ENCODE results near the gene MIAT.
"Not testable (repeated sequence)": the region's sequence is repeated elsewhere in the genome, so short reads cannot be mapped to it uniquely, and the experiment has no call there.

MIAT gene

GRCh38 chr22:26701323-26701722 is 43.9 kb downstream of the MIAT start:
- DNase-seq: no peak

- DNase-seq: no peak
Observed at GRCh38 chr22:26702906-26703830, 45.8 kb downstream of the MIAT start.

GRCh38 chr22:26705379-26705778 is 48.0 kb downstream of the MIAT start:
- DNase-seq: not testable (repeated sequence)

GRCh38 chr22:26707090-26707489 is 49.7 kb downstream of the MIAT start:
- no peak for DNase-seq

- DNase-seq: no peak
Observed at GRCh38 chr22:26707581-26707980, 50.2 kb downstream of the MIAT start.

GRCh38 chr22:26708256-26709009 is 51.0 kb downstream of the MIAT start:
- DNase-seq: no peak

GRCh38 chr22:26709617-26710390 is 52.4 kb downstream of the MIAT start:
- DNase-seq: no peak

GRCh38 chr22:26711205-26711963 is 54.0 kb downstream of the MIAT start:
- no peak for DNase-seq

GRCh38 chr22:26712158-26712557 is 54.8 kb downstream of the MIAT start:
- no peak for DNase-seq

- DNase-seq: no peak
Observed at GRCh38 chr22:26713823-26714449, 56.5 kb downstream of the MIAT start.

- no peak for DNase-seq
Observed at GRCh38 chr22:26714971-26715370, 57.6 kb downstream of the MIAT start.

GRCh38 chr22:26715392-26715936 is 58.1 kb downstream of the MIAT start:
- DNase-seq: no peak

- no peak for DNase-seq
Observed at GRCh38 chr22:26718488-26718887, 61.1 kb downstream of the MIAT start.

GRCh38 chr22:26718905-26719304 is 61.5 kb downstream of the MIAT start:
- no peak for DNase-seq

GRCh38 chr22:26722159-26722558 is 64.8 kb downstream of the MIAT start:
- DNase-seq: no peak

GRCh38 chr22:26724414-26724813 is 67.0 kb downstream of the MIAT start:
- DNase-seq: no peak

- DNase-seq: no peak
Observed at GRCh38 chr22:26725012-26725676, 67.8 kb downstream of the MIAT start.
